Measurements from ENCODE around the gene UQCRH.
"Not testable (repeated sequence)": the region's sequence is repeated elsewhere in the genome, so short reads cannot be mapped to it uniquely, and the experiment has no call there.

The UQCRH gene

DNA sequence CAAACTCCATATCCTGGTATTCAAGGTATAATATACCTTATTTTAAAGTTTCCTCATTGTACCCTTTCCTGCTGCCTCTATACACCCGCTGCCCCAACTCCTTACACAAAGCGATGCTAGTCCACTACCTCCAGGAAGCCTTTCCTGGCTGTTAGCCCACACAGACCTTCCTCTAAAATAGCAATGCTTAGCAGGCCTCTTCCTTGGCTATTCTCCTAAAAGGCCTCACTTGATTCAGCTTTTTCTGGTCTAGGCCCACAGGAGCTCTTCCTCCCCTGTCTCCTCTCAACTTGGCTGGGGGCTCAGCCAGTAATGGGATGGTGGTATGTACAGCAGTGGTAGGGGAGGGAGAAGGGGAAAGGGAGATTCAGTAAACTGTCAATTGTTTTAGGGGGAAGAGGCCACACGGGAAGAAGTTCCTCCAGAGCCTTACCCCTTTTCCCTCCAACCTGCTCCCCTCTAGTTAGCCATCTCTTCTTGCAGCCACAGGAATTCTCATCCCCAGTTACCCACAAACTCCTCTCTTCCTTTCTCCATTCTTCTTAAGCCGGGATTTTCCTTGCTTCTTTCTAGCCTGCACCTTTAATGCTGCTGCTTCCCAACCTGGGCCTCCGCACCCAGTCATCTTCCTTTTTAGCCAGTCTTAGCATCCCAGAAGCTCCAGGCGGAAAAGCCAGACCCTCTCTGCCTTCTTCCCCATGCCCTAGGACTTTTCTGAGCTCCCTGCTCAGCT lies 2.7 kb upstream of the UQCRH start:
- no peak for DNase-seq

GRCh38 chr1:46301406-46301807 lies 2.1 kb upstream of the UQCRH start:
- DNase-seq: peak in 3 of 56 donors; percentile 2 to 27 (median 25)

GRCh38 chr1:46301808-46302640 lies 1.5 kb upstream of the UQCRH start:
- peak in 31 of 56 donors; percentile 10 to 73 (median 46) for DNase-seq

- DNase-seq: peak in 15 of 56 donors; percentile 22 to 80 (median 61)
These were observed 859 bp upstream of the UQCRH start for GRCh38 chr1:46302641-46303037.

DNA sequence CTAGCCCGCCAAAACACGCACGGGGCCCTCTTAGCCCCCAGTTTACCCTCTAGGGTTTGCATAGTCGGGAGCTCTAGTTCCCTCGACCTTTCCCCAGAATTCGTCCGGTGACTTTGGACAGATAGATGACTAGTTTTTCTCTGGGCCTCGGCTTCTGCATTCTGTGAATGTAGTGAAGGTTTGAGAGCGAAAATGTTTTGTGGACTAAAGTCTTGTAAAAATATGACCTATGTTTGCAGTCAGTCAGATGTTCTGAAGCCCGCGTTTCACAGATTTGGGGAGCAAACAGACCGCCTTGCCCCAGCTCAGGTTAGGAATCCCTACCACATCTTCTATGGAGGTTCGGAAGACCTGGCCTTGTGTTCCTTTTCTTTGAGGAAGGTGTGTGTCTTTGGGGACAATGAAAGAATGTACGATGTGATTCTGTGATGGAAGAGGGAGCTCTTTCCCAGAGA lies 401 bp downstream of the UQCRH start:
- DNase-seq: no peak

DNA sequence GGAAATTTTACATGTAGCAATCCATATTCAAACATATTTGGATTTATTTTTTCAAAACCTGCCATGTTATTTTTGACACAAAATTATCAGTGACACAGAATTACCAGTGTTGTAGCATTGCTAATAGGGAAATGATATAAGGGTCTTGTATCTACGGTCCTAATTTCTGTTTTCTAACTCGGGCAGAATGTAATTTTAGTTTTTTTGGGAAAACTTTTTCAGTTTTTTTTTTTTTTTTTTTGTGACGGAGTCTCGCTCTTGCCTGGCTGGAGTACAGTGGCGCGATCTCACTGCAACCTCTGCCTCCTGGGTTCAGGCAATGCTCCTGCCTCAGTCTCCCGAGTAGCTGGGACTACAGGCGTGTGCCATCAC lies 2.6 kb downstream of the UQCRH start:
- DNase-seq: no peak

- DNase-seq: no peak
These were observed 6.1 kb downstream of the UQCRH start for GRCh38 chr1:46309401-46310159.

DNA sequence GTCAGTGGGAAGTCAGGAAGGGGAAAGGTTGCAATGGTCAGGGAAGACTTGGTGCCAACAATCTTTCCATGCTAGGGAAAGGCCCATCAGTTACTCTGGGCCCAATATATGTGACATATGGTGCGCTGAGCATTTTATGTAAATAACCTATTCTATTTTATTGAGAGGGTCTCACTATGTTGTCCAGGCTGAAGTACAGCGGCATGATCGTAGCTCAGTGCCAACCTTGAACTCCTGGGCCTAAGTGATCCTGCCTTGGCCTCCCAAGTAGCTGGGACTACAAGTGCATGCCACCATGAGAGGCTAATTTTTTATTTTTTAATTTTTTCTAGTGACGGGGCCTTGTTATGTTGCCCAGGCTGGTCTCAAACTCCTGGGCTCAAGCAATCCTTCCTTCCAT lies 6.8 kb downstream of the UQCRH start:
- DNase-seq: no peak

GRCh38 chr1:46315669-46316403 lies 12.3 kb downstream of the UQCRH start:
- no peak for DNase-seq

DNA sequence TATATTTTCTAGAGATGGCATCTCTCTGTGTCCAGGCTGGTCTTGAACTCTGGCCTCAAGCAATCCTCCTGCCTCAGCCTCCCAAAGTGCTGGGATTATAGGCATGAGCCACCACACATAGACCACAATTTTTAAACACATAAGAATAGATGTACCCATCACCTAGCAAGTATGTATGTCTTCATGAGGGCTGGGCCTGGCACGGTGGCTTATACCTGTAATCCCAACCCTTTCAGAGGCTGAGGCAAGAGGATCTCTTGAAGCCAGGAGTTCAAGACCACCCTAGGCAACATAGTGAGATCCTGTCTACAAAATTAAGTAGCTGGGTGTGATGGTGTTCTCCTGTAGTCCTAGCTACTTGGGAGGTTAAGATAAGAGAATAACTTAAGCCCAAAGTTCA lies 13.8 kb downstream of the UQCRH start:
- no peak for DNase-seq

GRCh38 chr1:46319301-46319700 lies 15.8 kb downstream of the UQCRH start:
- DNase-seq: not testable (repeated sequence)

GRCh38 chr1:46319960-46320914 lies 16.7 kb downstream of the UQCRH start:
- not testable (repeated sequence) for DNase-seq

GRCh38 chr1:46322191-46322590 lies 18.7 kb downstream of the UQCRH start:
- DNase-seq: not testable (repeated sequence)

- DNase-seq: not testable (repeated sequence)
These were observed 22.0 kb downstream of the UQCRH start for GRCh38 chr1:46325285-46326076.

- DNase-seq: not testable (repeated sequence)
These were observed 24.7 kb downstream of the UQCRH start for GRCh38 chr1:46328182-46328581.

DNA sequence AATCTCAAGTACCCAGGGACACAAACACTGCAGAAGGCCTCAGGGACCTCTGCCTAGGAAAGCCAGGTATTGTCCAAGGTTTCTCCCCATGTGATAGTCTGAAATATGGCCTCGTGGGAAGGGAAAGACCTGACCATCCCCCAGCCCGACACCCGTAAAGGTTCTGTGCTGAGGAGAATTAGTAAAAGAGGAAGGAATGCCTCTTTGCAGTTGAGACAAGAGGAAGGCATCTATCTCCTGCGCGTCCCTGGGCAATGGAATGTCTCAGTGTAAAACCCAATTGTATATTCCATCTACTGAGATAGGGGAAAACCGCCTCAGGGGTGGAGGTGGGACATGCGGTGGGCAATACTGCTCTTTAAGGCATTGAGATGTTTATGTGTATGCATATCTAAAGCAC lies 26.3 kb downstream of the UQCRH start:
- not testable (repeated sequence) for DNase-seq

DNA sequence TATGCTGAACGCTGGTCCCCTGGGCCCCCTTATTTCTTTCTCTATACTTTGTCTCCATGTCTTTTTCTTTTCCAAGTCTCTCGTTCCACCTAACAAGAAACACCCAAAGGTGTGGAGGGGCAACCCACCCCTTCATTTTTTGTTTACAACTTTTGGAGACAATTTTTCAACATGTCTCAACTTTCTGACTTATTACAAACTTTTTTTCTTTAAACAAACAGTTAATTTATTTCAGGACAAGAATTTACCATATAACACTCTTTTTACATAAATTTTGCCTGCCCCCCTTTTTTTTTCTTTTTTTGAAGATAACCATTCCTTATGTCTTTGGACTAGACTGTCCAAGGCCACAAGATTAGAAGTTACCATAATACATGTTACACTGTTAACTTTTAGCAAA lies 26.9 kb downstream of the UQCRH start:
- not testable (repeated sequence) for DNase-seq

DNA sequence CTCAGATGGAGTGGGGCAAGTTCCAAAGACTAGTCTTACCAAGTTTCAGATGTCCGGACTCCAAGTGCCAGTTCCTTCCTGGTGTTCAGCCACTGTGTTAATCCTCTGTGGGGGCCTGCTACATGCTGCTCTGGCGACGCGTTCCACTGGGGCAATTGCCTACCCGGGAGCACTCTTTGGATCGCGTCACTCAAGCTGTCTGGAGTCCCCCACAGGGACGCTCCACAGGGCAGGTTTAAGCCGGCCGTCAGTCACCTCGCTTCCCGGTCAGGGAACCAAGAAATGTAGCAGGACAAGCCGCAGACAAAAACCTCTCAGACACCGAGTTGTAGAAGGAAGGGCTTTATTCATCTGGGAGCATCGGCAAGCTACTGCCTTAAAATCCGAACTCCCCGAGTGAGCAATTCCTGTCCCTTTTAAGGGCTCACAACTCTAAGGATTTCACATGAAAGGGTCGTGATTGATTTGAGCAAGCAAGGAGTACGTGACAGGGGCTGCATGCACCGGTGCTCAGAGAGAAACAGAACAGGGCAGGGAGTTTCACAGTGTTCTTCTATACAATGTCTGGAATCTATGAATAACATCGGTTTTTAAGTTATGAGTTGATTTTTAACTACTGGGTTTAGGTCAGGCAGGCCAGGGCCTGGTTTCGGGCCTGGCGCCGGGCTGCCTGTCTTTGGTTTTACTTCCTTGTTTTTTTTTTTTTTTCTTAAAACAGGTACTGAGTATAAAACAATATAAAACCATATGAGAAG lies 28.5 kb downstream of the UQCRH start:
- DNase-seq: not testable (repeated sequence)
